Measurements from ENCODE around the gene CHP1.
"Not testable (repeated sequence)": the region's sequence is repeated elsewhere in the genome, so short reads cannot be mapped to it uniquely, and the experiment has no call there.

Gene CHP1

DNA sequence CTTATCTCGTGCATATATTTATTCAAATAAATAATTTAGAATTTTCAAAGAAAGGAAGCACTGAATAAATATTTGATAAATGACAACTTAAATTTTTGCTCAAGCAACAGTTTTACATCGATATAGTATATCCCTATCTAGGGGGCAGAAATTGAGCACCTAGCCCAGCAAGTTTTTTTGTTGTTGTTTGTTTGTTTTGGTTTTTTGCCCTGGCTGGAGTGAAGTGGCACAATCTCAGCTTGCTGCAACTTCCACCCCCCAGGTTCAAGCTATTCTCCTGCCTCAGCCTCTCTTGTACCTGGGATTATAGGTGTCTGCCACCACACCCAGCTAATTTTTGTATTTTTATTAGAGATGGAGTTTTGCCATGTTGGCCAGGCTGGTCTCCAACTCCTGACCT, 58.9 kb downstream of the CHP1 start:
- Histone ChIP-seq H3K4me3 (replicated peaks; ENCODE audit: low read depth, low read length) (no peak overlapping the region), H3K27me3 (replicated peaks; ENCODE audit: control insufficient read depth, insufficient read depth, low read length) (no peaks in the 10 kb centered on the region), H3K36me3 (ENCODE audit: control insufficient read depth, insufficient read depth, low read length) (peaks cover 7% of the 10 kb centered on the region)
- no peak for DNase-seq (ENCODE audit: extremely low read depth, insufficient read length)
- TF ChIP-seq CTCF (IDR thresholded peaks at IDR 0.05; ENCODE audit: insufficient read depth, low read length, poor library complexity, severe bottlenecking) = no peak

GRCh38 chr15:41291065-41291631, 60.1 kb downstream of the CHP1 start:
- DNase-seq (ENCODE audit: extremely low read depth, insufficient read length) = peak; percentile 58
- H3K36me3 ChIP-seq (ENCODE audit: control insufficient read depth, insufficient read depth, low read length) = peaks cover 7% of the 10 kb centered on the region
- no peaks in the 10 kb centered on the region for H3K27me3 ChIP-seq (replicated peaks; ENCODE audit: control insufficient read depth, insufficient read depth, low read length)
- H3K4me3 ChIP-seq (replicated peaks; ENCODE audit: low read depth, low read length) = no peak overlapping the region
- TF ChIP-seq CTCF (IDR thresholded peaks at IDR 0.05; ENCODE audit: insufficient read depth, low read length, poor library complexity, severe bottlenecking) = no peak

GRCh38 chr15:41292521-41292920, 61.5 kb downstream of the CHP1 start:
- H3K36me3 ChIP-seq (ENCODE audit: control insufficient read depth, insufficient read depth, low read length) = peaks cover 10% of the 10 kb centered on the region
- H3K27me3 ChIP-seq (replicated peaks; ENCODE audit: control insufficient read depth, insufficient read depth, low read length) = no peaks in the 10 kb centered on the region
- no peak for TF ChIP-seq CTCF (IDR thresholded peaks at IDR 0.05; ENCODE audit: insufficient read depth, low read length, poor library complexity, severe bottlenecking)
- H3K4me3 ChIP-seq (replicated peaks; ENCODE audit: low read depth, low read length) = no peak overlapping the region
- DNase-seq (ENCODE audit: extremely low read depth, insufficient read length) = no peak

GRCh38 chr15:41301139-41301538, 70.1 kb downstream of the CHP1 start:
- not testable (repeated sequence) for DNase-seq (ENCODE audit: extremely low read depth, insufficient read length); H3K27me3 ChIP-seq (replicated peaks; ENCODE audit: control insufficient read depth, insufficient read depth, low read length); H3K36me3 ChIP-seq (ENCODE audit: control insufficient read depth, insufficient read depth, low read length); H3K4me3 ChIP-seq (replicated peaks; ENCODE audit: low read depth, low read length)

DNA sequence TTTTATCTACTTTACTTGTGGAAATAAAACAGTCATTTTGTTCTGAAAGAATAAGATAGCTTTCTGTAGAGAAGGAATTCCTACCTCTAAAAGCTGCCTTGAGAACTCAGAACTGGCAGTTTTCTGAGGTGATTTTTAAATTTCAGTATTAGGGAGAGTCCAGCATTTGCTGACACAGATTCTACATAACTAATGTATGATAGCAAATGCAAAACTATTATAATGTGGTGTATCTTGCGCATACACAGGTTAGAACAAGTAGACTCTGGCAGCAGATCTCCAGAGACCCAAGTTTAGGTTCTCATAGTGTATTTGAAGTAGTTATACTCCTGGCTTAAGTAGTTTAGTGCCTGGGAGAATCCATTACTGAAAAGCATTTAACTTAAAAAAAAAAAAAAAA, 70.5 kb downstream of the CHP1 start:
- no peak for TF ChIP-seq CTCF (IDR thresholded peaks at IDR 0.05; ENCODE audit: insufficient read depth, low read length, poor library complexity, severe bottlenecking)
- DNase-seq (ENCODE audit: extremely low read depth, insufficient read length) = no peak

GRCh38 chr15:41304149-41304770, 73.2 kb downstream of the CHP1 start:
- no peak overlapping the region for H3K4me3 ChIP-seq (replicated peaks; ENCODE audit: low read depth, low read length)
- H3K27me3 ChIP-seq (replicated peaks; ENCODE audit: control insufficient read depth, insufficient read depth, low read length) = no peaks in the 10 kb centered on the region
- H3K36me3 ChIP-seq (ENCODE audit: control insufficient read depth, insufficient read depth, low read length) = peaks cover 2% of the 10 kb centered on the region; the same call in 1 of the 2 replicates
- no peak for TF ChIP-seq CTCF (IDR thresholded peaks at IDR 0.05; ENCODE audit: insufficient read depth, low read length, poor library complexity, severe bottlenecking)
- DNase-seq (ENCODE audit: extremely low read depth, insufficient read length) = no peak

More for the DNA sequence above, 70.5 kb downstream of the CHP1 start:
- Histone ChIP-seq H3K36me3 (ENCODE audit: control insufficient read depth, insufficient read depth, low read length) (peaks cover 3% of the 10 kb centered on the region), H3K4me3 (replicated peaks; ENCODE audit: low read depth, low read length) (no peak overlapping the region), H3K27me3 (replicated peaks; ENCODE audit: control insufficient read depth, insufficient read depth, low read length) (no peaks in the 10 kb centered on the region)

Measured in GM06990 (cell line).